Middle frontal gyrus (tissue), 1 donor: Measurements from ENCODE around the gene LRMDA.
"Not testable (repeated sequence)": the region's sequence is repeated elsewhere in the genome, so short reads cannot be mapped to it uniquely, and the experiment has no call there.

Experiments used
- DNase-seq: peaks from one replicate; pipeline ENCODE4 v3.0.0-alpha.2; 2015; ENCODE audit warnings: low spot score; ENCODE audit errors: extremely low spot score

Gene LRMDA

DNA sequence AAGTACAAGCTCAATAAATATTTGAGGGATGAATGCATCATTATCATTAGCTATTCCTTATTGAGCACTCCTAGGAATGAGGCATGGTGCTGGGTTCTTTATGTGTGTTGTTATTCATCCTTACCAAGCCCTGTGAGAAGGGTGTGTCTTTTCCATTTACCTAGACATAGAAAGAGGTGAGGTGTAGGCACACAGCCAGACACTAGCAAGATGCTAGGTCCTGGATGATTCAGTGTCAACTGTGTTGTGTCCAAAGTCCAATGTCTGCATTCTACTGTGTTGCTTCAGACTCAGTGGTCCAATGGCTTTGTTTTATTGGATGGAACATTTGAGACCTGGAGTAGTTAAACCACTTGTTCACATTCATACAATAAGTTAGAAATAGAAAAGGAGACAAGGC lies 605.5 kb downstream of the LRMDA start:
- DNase-seq: no peak

DNA sequence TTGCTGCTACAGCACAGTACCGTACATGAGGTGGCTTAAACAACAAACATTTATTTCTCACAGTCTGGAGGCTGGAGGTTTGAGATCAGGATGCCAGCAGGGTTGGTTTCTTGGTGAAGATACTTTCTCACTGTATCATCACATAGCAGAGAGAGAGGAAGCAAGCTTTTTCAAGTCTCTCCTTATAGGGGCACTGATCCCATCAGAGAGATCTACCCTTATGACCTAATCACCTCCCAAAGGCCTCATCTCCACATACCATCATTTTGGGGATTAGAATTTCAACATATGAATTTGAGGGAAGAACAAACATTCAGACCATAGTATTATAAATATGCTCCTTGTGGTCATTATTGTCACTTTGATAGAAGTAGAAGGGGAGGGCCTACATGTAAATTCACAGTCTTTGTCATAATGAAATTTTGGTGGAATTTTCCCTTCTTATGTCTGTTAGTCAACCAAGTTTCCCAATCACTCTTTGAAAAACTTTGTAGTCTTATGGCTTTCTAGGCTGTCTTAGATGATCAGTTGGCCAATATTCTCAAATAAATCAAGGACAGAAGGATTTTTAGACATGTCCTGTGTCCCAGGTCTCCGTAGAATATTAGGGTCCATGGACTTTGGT lies 606.2 kb downstream of the LRMDA start:
- DNase-seq: no peak

DNA sequence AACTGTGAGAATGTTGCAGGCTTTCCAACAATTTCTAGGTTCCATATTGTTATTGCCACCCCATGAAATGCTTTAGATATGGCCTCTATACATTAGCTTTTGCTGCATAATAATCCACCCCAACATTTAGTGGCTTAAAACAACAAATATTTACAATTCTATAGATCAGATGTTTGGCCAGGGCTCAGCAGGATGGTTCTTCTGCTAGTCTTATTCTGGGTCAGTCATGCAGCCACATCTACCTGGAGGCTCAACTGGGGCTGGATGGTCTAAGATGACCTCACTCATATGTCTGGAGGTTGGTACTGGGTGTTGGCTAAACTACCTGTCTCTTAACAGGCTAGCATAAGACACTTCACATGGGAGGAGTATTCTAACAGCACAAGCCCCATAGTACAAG lies 607.3 kb downstream of the LRMDA start:
- no peak for DNase-seq

DNA sequence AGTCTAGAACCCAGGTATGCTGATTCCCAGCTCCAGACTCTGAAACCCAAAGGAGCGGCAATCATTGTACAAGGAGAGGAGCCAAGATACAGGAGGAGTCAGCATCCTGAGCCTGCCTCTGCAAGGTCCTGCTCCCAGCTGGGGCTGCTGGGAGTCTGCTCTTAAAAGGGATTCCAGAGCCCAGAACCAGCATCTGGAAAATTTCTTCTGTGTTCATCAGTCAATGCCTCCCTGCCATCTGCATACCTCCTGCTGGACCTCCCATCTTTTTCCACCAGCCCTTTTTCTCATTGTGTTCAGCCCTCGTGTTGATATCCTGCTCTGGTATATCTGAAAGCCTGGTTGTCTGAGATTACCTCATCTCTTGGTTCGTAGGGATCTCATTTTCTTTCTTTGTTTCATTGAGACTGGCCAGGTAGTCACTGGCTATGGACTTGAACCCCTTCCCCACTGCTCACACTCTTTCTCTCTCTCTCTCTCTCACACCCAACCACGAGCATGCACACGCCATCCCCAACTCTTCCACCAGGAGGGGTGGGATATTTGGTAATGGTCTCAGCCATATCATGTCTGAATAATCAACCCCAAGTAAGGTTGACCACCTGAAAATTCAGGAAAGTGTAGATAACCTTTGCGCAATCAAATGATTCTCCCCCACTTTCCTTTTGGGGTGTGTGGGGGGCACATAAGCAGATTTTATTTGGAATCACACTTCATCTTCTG lies 608.8 kb downstream of the LRMDA start:
- DNase-seq: no peak

DNA sequence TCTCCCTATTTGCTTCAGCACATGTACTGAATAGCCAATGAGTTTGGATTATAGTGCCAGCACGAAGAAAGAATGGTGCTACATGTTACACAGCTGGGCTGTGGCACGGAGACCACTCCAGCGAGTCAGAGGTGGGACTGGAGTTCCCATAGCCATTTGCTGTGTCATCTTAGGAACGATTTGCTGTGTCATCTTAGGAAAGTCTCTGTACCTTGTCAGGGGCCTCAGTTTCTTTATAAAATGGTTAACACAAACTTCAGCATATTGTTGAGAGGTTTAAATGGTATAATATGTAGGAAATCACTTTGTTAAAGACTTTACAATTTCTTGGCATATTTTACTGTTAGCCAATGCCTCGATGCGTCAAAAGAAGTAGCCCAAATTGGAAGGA lies 609.4 kb downstream of the LRMDA start:
- DNase-seq: no peak

DNA sequence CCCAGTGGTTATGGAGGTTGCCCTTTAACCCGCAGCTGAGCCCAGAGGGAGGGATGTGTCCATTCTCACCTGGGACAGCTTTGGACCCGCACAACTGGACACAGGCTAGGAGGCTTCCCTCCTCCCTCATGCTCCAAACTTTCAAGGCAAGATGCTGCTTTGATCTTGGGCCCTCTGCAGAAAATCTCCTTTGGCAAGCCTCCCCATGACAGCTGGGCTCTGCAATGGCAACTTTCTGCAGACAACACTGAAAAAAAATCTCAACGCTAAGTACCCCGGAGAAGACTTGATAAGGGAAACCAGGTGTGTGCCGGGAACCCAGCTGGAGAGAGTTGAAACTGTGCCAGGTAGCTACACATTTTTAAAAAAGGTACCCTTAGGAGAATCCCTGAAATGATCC lies 610.1 kb downstream of the LRMDA start:
- no peak for DNase-seq

DNA sequence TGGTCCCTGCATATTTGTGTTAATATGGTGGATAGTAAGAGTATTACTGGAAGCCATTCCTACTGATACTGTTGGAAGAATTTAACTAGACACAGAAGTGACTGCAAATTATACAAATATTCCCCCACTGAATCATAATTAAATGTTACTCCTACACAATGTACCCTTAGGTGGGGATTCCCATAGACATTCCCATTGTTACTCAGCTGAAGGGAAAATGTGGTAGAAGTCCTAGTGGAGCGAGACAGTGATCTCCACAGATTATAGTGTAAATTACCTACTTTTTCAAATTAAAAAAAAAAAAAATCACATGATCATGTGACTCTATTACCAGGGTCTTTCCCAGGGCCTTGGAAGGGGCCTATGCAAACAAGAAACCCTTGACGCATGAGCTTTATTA lies 611.8 kb downstream of the LRMDA start:
- no peak for DNase-seq

DNA sequence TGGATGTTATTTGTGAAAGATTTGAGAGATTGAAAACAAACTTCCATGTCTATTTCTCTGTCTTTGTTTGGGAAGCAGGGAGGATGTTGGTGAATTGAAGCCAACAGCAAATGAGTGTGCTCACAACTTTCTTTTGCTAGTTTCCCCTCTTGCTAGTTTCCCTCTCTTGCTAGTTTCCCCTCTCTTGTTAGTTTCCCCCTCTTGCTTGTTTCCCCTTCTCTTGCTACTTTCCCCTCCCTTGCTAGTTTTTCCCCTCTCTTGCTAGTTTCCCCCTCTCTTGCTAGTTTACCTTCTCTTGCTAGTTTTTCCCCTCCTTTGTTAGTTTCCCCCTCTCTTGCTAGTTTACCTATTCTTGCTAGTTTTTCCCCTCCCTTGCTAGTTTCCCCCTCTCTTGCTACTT lies 613.3 kb downstream of the LRMDA start:
- DNase-seq: no peak

DNA sequence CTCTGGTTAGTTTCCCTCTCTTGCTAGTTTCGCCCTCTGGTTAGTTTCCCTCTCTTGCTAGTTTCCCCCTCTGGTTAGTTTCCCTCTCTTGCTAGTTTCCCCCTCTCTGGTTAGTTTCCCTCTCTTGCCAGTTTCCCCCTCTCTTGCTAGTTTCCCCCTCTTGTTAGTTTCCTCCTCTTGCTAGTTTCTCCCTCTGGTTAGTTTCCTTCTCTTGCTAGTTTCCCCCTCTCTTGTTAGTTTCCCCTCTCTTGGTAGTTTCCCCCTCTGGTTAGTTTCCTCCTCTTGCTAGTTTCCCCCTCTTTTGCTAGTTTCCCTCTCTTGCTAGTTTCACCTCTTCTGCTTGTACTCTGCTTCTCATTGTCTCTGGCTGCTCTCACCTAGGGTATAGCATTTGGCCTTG lies 613.8 kb downstream of the LRMDA start:
- DNase-seq: no peak

DNA sequence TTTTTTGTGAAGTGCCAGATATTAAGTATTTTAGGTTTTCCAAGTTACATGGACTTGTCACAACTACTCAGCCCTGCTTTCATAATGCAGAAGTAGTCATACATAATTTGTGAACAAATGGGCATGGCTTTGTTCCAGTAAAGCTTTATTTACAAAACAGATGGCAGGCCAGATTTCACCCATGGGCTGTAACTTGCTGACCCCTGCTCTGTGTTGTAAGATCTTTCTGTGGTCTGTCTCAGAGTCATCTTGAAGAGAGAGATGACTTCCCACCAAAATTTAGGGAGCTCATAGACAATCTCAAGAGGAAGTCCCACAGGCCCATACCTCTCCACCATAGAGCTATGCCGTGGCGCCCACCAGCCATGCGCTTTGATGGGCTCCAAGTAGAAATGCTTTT lies 616.1 kb downstream of the LRMDA start:
- DNase-seq: no peak

DNA sequence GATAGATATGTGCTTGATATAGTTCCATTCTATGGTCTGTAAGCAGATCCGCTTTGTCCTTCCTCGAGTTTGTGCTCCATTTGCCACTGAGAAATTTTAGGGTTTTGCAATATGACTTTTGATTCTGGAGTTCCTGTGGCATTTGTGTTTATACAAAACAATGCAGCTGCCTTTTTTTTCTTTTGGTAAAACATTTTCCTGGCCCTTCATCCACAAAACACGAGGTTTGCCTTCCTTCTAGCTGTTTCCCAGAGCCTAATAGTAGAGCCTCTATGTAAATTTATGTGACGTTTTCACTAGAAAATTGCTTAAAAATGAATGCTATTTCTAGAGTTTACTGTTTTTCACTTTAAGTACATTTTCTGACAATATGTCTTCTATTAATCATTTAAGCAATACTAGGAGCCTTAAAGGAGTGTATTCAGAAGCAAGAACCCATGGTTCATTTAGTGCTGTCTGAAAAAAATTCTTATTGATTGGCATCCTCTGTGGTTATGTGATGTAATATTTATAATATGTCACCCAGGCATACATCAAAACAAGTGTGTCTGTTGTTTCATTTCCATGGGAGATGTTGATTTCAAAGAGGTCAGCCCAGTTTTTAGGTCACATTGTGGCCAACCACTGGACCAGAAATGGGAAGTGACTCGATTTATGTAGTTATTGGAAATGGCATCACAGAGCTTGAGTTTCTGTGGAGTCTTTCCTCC lies 618.3 kb downstream of the LRMDA start:
- DNase-seq: no peak

DNA sequence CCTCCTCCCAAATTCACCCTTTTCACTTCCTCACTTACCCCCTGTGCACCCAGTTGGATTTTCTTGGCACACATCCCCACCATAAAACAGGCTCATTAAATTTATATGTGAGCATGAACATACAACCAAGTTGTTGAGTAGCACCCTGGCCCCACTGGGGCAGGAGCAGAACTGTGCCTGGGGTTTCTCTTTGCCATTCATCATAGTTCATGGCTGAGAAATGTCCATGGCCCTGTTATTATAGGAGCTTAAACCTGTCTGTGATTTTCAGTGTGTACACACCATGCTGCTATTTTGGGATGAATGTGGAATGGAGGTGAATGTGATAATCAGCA lies 618.8 kb downstream of the LRMDA start:
- no peak for DNase-seq

DNA sequence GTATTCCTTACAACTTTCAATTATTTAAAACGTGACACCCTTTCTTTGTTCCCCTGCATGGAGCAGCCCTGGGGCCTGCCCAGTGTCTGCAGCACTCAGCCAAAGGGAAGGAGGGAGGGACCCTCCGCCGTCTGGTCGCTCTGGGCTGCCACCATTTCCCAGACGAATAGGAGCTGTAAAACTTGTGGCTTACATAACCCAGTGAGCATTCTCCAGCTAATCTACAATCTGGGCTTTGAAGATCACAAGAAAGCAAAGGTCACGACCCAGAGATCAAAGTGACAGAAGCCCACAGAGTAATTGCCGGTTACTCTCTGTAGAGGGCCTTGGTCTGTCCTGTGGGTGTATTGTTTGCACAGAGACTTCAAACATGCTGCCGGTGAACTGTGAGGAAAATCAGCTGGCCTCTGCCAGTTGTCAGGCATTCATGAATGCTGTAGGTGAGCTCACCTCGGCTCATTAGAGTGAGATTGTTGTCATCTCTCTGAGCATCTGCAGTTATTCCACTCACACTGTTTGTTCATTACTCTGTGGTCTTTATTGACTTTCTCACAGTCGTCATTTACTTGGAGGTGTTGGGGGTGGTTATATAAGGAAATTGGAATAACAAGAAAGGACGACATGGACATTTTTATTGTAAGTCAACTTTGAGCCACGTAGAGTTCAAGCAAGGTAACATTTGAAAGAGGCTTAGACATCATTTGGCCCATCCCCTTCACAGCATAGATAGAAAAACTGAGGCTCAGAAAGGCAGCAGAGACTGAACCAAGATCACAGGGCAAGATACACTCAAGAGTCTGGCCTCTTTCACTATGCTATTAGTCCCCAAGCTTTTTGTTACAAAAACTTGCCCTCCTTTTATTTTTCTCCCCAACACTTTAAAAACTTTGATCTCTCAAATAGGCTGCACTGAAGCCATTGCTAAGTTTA lies 619.8 kb downstream of the LRMDA start:
- DNase-seq: no peak

DNA sequence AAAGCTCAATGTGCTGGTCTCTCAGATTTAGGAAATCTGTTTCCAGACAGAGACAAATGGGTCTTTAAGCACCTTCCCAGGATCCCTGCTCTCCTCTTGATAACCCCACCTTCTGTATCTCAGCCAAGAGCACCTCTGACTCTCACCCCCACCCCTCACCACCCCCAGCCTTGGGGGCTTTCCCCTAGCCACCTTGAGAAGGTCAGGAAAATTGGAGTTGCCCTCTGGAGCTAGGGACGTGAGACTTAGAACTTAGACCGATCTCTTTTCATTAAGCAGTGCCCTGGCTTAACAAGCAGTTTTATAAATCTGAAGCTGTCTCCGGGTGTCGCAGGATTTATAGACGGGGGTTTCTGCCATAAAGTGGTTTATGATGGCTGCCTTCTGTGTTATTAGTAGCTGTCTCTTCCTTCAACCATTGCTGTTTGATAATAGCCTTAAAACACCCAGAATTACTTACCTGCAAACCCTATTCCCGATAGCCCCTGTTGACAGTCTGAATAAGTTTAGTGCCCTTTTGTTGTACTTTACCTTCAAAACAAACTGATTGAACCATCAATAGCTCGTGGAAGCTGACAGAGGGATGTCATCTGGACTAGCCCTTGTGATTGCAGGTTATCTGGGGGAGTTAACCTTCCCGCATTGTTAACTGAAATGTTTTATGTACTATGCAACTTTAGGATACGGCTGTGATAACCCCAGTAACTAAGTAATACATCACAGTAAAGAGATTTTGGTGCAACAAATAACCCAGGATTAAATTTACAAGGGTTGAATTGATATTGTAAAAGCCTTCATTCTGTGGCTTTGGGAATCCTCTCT lies 621.5 kb downstream of the LRMDA start:
- DNase-seq: no peak

DNA sequence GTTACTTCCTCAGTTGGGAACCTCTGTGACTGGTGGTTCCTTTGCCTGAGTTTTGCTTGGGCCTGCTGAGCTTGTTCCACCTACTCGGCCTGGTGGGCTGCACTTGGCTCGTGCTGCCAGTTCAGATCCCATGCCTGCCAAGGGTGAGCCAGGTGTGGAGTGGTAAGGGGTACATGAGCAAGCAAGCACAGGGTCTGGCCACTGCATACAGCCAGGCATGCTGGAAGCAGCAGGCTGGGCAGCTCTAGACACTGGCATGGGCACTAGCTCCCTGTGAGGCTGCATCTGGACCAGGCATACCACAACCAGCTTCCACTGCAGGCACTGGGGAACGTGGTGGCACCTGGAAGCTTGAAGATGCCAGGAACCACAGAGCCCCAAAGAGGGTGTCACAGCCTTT lies 624.0 kb downstream of the LRMDA start:
- no peak for DNase-seq

DNA sequence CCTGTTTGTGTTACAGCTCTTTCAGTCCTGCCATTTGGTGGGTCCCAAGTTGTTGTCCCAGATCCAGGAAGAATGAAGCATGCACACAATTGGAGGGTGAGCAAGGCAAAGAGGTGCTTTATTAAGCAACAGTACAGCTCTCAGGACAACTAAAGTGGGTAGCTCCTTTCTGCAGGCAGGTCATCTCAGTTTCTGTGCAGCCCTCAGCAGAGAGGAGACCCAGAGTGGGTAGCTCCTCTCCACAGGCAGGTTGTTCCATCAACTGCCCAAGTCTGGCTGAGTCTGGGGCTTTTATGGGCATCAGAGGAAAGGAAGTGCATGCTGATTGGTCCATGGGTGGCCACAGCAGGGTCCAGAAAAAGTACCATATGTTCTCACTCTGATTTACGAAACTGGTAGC lies 624.5 kb downstream of the LRMDA start:
- DNase-seq: no peak

DNA sequence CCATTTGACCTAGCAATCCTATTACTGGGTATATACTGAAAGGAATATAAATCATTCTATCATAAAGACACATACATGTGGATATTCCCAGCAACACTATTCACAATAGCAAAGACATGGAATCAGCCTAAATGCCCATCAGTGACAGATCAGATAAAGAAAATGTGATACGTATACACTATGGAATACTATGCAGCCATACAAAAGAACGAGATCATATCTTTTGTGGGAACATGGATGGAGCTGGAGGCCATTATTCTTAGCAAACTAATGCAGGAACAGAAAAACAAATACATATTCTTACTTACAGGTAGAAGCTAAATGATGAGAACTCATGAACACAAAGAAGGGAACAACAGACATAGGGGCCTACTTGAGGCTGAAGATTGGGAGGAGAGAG lies 629.6 kb downstream of the LRMDA start:
- DNase-seq: not testable (repeated sequence)

DNA sequence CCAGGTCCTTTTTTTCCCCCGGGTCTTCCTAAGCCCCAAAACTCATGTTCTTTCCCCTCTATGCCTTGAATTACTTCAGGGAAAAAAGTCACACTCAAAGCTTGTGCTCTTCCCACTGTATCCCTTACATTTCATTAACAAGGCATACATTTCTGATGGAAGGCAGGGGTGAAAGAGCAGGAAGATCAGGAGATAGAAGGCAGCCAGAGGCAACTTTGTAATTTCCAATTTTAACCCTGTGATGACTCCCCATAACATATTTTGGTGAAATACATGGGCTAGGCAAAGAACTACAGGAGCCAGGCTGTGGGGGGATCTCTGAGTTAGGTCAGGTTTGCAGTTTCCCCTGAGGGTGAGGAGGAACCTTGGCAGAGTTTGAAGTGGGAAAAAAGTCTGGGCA lies 635.0 kb downstream of the LRMDA start:
- no peak for DNase-seq

DNA sequence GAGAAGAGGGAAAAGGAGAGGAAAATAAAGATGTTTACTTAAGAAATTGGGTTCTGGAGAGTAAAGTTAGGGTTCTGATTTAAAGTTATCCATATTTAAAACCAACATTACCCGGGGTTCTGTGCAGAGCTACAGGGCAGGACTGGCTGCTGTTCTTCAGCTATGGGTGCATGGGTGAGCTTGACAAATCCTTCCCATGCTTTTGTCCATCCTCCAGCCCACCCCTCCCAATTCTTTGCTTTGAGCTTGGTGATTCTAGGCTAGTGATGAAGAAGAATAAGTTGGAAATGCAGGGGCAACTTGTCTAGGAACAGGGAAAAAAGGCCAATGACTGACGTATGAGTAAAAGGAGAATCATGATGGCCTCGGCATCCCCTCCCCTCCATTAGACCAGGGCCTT lies 636.0 kb downstream of the LRMDA start:
- DNase-seq: no peak

DNA sequence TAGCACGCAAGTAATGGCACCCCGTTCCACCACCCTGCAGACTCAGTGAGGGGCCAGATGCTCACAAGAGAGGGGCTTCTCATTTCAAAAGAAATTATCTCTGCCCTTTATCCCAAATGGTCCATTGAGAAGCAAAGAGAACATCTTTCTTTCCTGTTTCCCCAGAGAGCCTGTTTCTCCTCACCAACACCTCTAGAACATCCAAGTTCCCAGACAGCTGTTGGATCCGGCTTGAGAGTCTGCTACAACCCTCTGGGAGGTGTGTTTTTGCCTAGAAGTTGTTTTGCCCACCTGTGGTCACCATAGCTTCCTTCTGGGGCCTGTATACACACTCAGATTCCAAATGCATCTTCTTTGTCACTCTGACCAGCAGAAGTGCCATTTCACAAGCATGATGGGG lies 637.4 kb downstream of the LRMDA start:
- DNase-seq: no peak

DNA sequence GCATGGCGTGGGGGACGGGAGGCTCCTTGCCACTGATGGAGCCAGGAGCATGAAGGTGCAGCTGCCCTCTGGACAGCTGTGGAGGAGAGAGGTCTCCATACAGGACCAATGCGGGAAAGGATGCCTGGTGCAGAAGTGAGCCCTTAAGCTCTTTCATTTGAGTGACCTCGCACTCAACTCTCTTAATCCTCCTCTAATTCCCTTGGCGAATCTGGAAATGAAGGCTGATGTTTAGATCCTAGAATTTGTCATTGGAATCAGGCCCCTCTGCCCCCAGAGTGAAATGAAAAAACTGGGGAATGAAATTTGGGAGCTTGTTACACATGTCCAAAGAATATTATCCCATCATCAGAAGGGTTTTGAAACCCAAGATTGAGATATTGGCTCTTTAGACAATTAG lies 639.5 kb downstream of the LRMDA start:
- no peak for DNase-seq
